Measurements from ENCODE around the gene VPS4A. TPM values are rescaled to one million over a fixed set of nuclear protein-coding genes. Genes with fewer than 3 reads are reported as not detected.

The VPS4A gene
- polyA plus RNA-seq, 1 donor from 2014 or later = 46.3 TPM

GRCh38 chr16:69363281-69363717 lies 52.1 kb downstream of the VPS4A start (continued):
- TF ChIP-seq EP300 (conservative IDR thresholded peaks at IDR 0.05; ENCODE audit: poor library complexity, severe bottlenecking) = no peak

DNA sequence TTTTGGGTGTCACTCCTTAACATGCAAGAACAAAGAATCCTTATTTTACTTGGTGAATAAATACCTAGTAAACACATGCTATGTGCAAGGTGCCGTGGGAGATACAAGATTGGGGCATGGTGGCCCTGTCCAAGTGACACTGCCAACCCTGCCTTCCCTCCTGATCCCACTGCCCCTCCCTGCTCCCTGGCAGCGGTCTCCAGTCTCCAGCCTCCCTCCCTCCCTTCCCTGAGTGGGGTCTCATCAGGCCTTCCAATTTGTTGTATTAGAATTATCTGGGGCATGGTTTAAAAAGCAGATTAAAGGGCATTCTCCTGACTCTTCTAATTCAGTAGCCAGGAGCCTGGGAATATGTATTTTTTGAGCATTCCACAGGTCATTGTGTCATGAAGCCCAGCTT lies 52.9 kb downstream of the VPS4A start:
- H3K9me2 ChIP-seq (ENCODE audit: insufficient read depth, low read length) = no peaks in the 10 kb centered on the region
- H3K9me3 ChIP-seq (ENCODE audit: low read length) = no peaks in the 10 kb centered on the region
- TF ChIP-seq, protein P1, sequence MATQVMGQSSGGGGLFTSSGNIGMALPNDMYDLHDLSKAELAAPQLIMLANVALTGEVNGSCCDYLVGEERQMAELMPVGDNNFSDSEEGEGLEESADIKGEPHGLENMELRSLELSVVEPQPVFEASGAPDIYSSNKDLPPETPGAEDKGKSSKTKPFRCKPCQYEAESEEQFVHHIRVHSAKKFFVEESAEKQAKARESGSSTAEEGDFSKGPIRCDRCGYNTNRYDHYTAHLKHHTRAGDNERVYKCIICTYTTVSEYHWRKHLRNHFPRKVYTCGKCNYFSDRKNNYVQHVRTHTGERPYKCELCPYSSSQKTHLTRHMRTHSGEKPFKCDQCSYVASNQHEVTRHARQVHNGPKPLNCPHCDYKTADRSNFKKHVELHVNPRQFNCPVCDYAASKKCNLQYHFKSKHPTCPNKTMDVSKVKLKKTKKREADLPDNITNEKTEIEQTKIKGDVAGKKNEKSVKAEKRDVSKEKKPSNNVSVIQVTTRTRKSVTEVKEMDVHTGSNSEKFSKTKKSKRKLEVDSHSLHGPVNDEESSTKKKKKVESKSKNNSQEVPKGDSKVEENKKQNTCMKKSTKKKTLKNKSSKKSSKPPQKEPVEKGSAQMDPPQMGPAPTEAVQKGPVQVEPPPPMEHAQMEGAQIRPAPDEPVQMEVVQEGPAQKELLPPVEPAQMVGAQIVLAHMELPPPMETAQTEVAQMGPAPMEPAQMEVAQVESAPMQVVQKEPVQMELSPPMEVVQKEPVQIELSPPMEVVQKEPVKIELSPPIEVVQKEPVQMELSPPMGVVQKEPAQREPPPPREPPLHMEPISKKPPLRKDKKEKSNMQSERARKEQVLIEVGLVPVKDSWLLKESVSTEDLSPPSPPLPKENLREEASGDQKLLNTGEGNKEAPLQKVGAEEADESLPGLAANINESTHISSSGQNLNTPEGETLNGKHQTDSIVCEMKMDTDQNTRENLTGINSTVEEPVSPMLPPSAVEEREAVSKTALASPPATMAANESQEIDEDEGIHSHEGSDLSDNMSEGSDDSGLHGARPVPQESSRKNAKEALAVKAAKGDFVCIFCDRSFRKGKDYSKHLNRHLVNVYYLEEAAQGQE (IDR thresholded peaks at IDR 0.05; ENCODE audit: borderline replicate concordance) = no peak
- TF ChIP-seq POLR2AphosphoS5 (IDR thresholded peaks at IDR 0.05) (no peak), MXI1 (conservative IDR thresholded peaks at IDR 0.05; ENCODE audit: poor library complexity, severe bottlenecking) (no peak), TAF1 (IDR thresholded peaks at IDR 0.05; ENCODE audit: low read depth) (no peak)
- no peak overlapping the region for H3K9ac ChIP-seq (ENCODE audit: low read length)
- no peak overlapping the region for H2AFZ ChIP-seq (ENCODE audit: low read depth, low read length)
- H3F3A ChIP-seq (ENCODE audit: insufficient read depth, low read length, poor library complexity, severe bottlenecking) = no peaks in the 10 kb centered on the region
- no peaks in the 10 kb centered on the region for H3K27me3 ChIP-seq (ENCODE audit: insufficient read depth, low read depth, low read length)
- no peaks in the 10 kb centered on the region for H4K20me1 ChIP-seq (ENCODE audit: insufficient read depth)
- H3K4me2 ChIP-seq (ENCODE audit: low read length) = no peak overlapping the region
- H3K27ac ChIP-seq (ENCODE audit: low read length) = no peak overlapping the region
- H3K79me2 ChIP-seq (replicated peaks; ENCODE audit: insufficient read depth, low read length) = no peaks in the 10 kb centered on the region
- H3K36me3 ChIP-seq (ENCODE audit: insufficient read depth, low read length) = peaks cover 7% of the 10 kb centered on the region
- no peak overlapping the region for H3K4me3 ChIP-seq (ENCODE audit: low read length)

DNA sequence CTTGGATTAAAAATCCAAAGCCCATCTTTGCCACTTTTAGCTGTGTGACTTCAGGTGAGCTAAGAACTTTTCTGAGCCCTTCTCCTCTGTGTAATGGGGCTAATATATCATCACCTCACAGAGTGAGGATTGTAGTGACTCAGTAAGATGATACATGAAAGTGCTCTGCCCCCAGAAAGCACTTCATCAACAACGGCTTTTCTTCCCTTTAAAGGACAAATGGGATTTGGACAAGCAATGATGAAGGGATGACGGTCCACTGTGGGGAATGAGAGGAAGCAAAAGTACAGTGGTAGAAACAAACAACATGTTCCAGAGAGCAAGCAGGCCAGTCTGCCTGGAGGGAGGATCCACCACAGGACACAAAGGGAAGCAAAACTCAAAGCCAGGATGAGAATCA lies 54.8 kb downstream of the VPS4A start:
- Histone ChIP-seq H3K4me3 (ENCODE audit: low read length) (no peak overlapping the region), H3K9me3 (ENCODE audit: low read length) (no peaks in the 10 kb centered on the region), H4K20me1 (ENCODE audit: insufficient read depth) (no peaks in the 10 kb centered on the region), H3F3A (ENCODE audit: insufficient read depth, low read length, poor library complexity, severe bottlenecking) (no peaks in the 10 kb centered on the region), H3K27ac (ENCODE audit: low read length) (no peak overlapping the region), H3K4me2 (ENCODE audit: low read length) (no peak overlapping the region), H3K9ac (ENCODE audit: low read length) (no peak overlapping the region), H3K36me3 (ENCODE audit: insufficient read depth, low read length) (peaks cover 7% of the 10 kb centered on the region), H3K79me2 (replicated peaks; ENCODE audit: insufficient read depth, low read length) (no peaks in the 10 kb centered on the region), H2AFZ (ENCODE audit: low read depth, low read length) (no peak overlapping the region), H3K27me3 (ENCODE audit: insufficient read depth, low read depth, low read length) (no peaks in the 10 kb centered on the region), H3K9me2 (ENCODE audit: insufficient read depth, low read length) (no peaks in the 10 kb centered on the region)
- TF ChIP-seq POLR2AphosphoS5 (IDR thresholded peaks at IDR 0.05) (no peak), TAF1 (IDR thresholded peaks at IDR 0.05; ENCODE audit: low read depth) (no peak), SMC3 (conservative IDR thresholded peaks at IDR 0.05; ENCODE audit: poor library complexity) (no peak), EZH2 (IDR thresholded peaks at IDR 0.05; ENCODE audit: borderline replicate concordance, insufficient read depth, low read length, poor library complexity, severe bottlenecking) (no peak), RAD21 (conservative IDR thresholded peaks at IDR 0.05) (no peak), CTCF (IDR thresholded peaks at IDR 0.05; ENCODE audit: poor library complexity, severe bottlenecking) (no peak), EP300 (conservative IDR thresholded peaks at IDR 0.05; ENCODE audit: poor library complexity, severe bottlenecking) (no peak)
